ENCODE data around the gene KHDRBS2. TPM values are rescaled to one million over a fixed set of nuclear protein-coding genes. Genes with fewer than 3 reads are reported as not detected.

The KHDRBS2 gene
- polyA plus RNA-seq, 1 experiment: not detected

DNA sequence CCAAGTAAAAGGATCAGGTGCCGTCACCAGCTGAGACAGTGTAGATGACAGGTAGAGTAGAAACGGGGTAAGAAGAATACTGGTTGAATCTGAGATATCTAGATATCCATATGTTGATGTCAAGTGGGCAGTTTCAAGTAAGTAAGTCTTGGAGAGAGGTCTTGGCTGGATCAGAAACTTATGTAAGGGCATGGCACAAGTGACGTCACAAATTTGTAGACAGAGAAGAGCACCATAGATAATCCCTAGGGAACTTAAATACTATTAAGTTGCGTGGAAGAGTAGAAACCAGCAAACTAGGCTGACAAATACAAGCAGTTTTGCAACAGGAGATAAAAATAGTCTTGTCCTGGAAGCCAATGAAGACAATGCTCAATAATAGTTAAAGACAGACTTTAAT is 123.2 kb downstream of the KHDRBS2 start:
- no peak for DNase-seq (ENCODE audit: low read depth)
- CTCF ChIA-PET: no interaction called here
- TF ChIP-seq, protein P1, sequence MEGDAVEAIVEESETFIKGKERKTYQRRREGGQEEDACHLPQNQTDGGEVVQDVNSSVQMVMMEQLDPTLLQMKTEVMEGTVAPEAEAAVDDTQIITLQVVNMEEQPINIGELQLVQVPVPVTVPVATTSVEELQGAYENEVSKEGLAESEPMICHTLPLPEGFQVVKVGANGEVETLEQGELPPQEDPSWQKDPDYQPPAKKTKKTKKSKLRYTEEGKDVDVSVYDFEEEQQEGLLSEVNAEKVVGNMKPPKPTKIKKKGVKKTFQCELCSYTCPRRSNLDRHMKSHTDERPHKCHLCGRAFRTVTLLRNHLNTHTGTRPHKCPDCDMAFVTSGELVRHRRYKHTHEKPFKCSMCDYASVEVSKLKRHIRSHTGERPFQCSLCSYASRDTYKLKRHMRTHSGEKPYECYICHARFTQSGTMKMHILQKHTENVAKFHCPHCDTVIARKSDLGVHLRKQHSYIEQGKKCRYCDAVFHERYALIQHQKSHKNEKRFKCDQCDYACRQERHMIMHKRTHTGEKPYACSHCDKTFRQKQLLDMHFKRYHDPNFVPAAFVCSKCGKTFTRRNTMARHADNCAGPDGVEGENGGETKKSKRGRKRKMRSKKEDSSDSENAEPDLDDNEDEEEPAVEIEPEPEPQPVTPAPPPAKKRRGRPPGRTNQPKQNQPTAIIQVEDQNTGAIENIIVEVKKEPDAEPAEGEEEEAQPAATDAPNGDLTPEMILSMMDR (IDR thresholded peaks at IDR 0.05; ENCODE audit: insufficient read depth, low read depth, low read length): no peak
- H3K4me3 ChIP-seq (ENCODE audit: low read depth, low read length): no peak overlapping the region
- POLR2A ChIA-PET: no interaction called here
- no peaks in the 10 kb centered on the region for H3K27me3 ChIP-seq (ENCODE audit: control insufficient read depth, insufficient read depth, low read length)
- H3K36me3 ChIP-seq (ENCODE audit: control insufficient read depth, insufficient read depth, low read length): no peaks in the 10 kb centered on the region

DNA sequence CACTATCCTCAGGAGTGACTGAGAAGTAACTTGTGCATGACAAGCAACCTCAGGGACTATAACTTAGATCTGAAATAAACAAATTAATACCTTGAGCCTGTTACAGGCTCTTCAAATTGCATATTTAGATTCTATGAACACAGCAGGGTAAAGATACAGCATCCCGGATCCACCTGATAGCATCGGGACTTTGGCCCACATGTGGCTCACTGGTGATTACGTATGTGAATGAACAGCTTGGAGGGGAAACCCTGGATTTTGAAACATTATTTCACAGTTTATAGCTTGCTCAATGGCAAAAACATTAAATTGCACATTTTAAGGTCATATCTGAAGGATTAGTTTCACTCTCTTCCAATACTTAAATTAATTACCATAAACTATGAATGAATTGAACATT is 133.2 kb downstream of the KHDRBS2 start:
- ChIA-PET POLR2A (no interaction called here), CTCF (no interaction called here)
- no peak overlapping the region for H3K4me3 ChIP-seq (ENCODE audit: low read depth, low read length)
- no peaks in the 10 kb centered on the region for H3K36me3 ChIP-seq (ENCODE audit: control insufficient read depth, insufficient read depth, low read length)
- TF ChIP-seq, protein P1 (IDR thresholded peaks at IDR 0.05; ENCODE audit: insufficient read depth, low read depth, low read length): no peak
- no peaks in the 10 kb centered on the region for H3K27me3 ChIP-seq (ENCODE audit: control insufficient read depth, insufficient read depth, low read length)
- DNase-seq (ENCODE audit: low read depth): no peak

DNA sequence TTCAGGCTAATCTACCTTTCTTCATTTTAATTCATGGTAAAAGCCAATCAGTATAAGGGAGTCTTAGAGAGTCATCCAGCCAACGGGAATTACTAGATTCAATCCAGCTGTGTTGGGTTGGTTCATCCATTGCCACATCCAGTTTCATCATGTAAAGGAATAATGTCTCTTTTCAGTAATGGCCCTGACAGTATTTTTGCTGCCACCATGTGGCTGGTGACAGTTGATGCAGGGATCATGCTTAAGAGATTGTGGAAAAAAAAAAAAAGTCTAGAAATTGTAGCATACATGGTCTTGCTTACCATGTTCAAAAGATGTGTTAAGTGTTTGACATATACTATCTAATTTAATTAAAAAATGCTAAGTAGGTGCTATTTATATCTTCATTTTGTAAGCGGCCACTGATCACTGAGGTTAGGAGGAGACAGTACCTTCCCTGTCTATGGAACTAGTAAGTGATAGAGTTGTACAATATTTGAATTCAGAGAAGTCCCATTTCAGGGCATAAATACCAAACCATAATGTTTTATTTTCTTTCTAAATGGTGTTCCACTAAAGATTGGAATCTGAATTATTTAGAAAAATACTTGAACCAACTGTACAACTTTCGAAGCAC is 135.9 kb downstream of the KHDRBS2 start:
- TF ChIP-seq, protein P1 (IDR thresholded peaks at IDR 0.05; ENCODE audit: insufficient read depth, low read depth, low read length): peak; percentile 33; the same call in 1 of the 2 replicates
- H3K36me3 ChIP-seq (ENCODE audit: control insufficient read depth, insufficient read depth, low read length): no peaks in the 10 kb centered on the region
- no peaks in the 10 kb centered on the region for H3K27me3 ChIP-seq (ENCODE audit: control insufficient read depth, insufficient read depth, low read length)
- no peak for DNase-seq (ENCODE audit: low read depth)
- ChIA-PET POLR2A (no interaction called here), CTCF (no interaction called here)
- no peak overlapping the region for H3K4me3 ChIP-seq (ENCODE audit: low read depth, low read length)

DNA sequence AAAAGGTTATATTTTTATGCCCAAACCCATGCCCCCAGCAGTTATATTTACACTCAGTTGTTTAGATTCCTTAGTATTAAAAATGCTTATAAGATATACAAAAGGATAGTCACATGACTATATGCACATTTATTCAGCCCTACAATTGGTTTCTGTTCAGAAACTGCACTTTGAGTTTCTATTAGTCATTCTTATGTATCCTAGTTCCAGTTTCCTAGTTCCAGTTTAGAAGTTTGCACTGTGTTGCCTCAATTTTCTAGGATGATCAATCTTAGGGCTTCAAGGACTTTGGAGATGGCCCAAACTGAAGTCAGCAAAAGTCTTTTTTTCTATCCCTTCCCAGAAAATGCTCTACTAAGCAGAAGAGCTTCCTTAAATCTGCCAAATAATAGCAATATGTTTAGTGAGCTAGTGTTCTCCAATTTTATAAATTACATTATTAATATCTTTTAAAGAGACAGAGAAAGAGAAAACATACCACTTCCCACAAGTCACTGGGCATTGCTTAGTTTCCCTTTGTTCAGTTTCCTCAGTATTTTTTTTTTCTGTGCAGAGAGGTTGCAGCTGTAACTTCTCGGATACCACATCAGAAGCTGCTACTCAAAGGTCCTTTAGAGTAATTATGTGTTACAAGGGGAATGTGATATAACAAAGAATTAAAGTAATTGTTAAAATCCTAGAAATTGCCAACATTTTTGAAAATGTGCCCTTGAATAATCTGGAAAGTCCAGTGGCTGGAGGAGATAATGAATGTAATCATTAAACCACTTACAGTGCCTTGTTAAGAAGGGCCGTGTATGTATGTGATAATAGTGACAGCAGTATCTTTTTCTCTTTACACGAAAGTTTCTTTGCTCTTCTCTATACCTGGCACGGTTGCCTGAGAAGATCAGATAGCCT is 138.8 kb downstream of the KHDRBS2 start:
- H3K27me3 ChIP-seq (ENCODE audit: control insufficient read depth, insufficient read depth, low read length): no peaks in the 10 kb centered on the region
- CTCF ChIA-PET: no interaction called here
- no peak for DNase-seq (ENCODE audit: low read depth)
- POLR2A ChIA-PET: no interaction called here
- no peaks in the 10 kb centered on the region for H3K36me3 ChIP-seq (ENCODE audit: control insufficient read depth, insufficient read depth, low read length)
- TF ChIP-seq, protein P1 (IDR thresholded peaks at IDR 0.05; ENCODE audit: insufficient read depth, low read depth, low read length): no peak
- H3K4me3 ChIP-seq (ENCODE audit: low read depth, low read length): no peak overlapping the region

DNA sequence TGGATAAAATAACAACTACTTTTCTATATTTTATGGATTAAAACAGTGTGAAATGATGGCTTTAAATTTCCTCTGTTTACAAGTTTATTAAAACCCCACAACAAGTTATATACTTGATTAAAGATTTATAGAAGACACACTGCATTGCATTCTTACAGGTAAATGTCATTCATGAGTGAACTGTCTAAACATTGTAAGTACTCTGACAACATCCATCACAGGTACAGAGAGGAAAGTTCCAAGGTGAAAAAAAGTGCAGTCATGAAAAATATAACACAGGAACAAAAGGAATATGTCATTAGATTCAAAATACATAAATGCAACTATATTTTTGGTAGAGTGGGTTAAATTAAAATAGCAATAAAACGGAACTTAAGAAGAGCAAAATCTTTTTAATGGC is 156.9 kb downstream of the KHDRBS2 start:
- no peaks in the 10 kb centered on the region for H3K27me3 ChIP-seq (ENCODE audit: control insufficient read depth, insufficient read depth, low read length)
- ChIA-PET CTCF (no interaction called here), POLR2A (no interaction called here)
- H3K4me3 ChIP-seq (ENCODE audit: low read depth, low read length): no peak overlapping the region
- TF ChIP-seq, protein P1 (IDR thresholded peaks at IDR 0.05; ENCODE audit: insufficient read depth, low read depth, low read length): no peak
- H3K36me3 ChIP-seq (ENCODE audit: control insufficient read depth, insufficient read depth, low read length): no peaks in the 10 kb centered on the region
- DNase-seq (ENCODE audit: low read depth): no peak
